Activated CD8-positive, alpha-beta memory T cell treated with anti-CD3 and anti-CD28 coated beads, Interleukin-2, amount 50 U/mL, for 48 hours (primary cell): ENCODE results near the gene TRPV5.

ENCODE experiments used
- DNase-seq: peaks from one replicate; pipeline ENCODE4 v3.0.0-alpha.2; 2020

The TRPV5 gene

GRCh38 chr7:142868986-142869415 is 64.5 kb downstream of the TRPV5 start:
- no peak for DNase-seq

- DNase-seq, result no peak
These were observed 65.2 kb downstream of the TRPV5 start for GRCh38 chr7:142868188-142868985.

- no peak for DNase-seq
These were observed 66.0 kb downstream of the TRPV5 start for GRCh38 chr7:142867398-142868187.

GRCh38 chr7:142867097-142867378 is 66.5 kb downstream of the TRPV5 start:
- DNase-seq, result no peak

GRCh38 chr7:142866361-142867096 is 67.0 kb downstream of the TRPV5 start:
- no peak for DNase-seq

- DNase-seq, result no peak
These were observed 67.8 kb downstream of the TRPV5 start for GRCh38 chr7:142865766-142866165.

- no peak for DNase-seq
These were observed 68.4 kb downstream of the TRPV5 start for GRCh38 chr7:142864980-142865747.

- DNase-seq, result no peak
These were observed 69.5 kb downstream of the TRPV5 start for GRCh38 chr7:142863891-142864685.

GRCh38 chr7:142862786-142863400 is 70.7 kb downstream of the TRPV5 start:
- no peak for DNase-seq

GRCh38 chr7:142862351-142862750 is 71.2 kb downstream of the TRPV5 start:
- DNase-seq, result no peak

GRCh38 chr7:142860968-142861367 is 72.6 kb downstream of the TRPV5 start:
- no peak for DNase-seq

GRCh38 chr7:142859829-142860228 is 73.7 kb downstream of the TRPV5 start:
- DNase-seq, result no peak

GRCh38 chr7:142859411-142859810 is 74.1 kb downstream of the TRPV5 start:
- no peak for DNase-seq
